Fibroblast of the aortic adventitia (primary cell): ENCODE measurements around the gene B3GLCT. TPM values are rescaled to one million over a fixed set of nuclear protein-coding genes. Genes with fewer than 3 reads are reported as not detected.
"Not testable (repeated sequence)": the region's sequence is repeated elsewhere in the genome, so short reads cannot be mapped to it uniquely, and the experiment has no call there.

ENCODE experiments used
- DNase-seq: peaks from one replicate; pipeline ENCODE4 v3.0.0-alpha.2; 2010; ENCODE audit warnings: low read depth
- H3K4me3 ChIP-seq: 2 replicates; pipeline ENCODE4 v1.5.1; 2011; ENCODE audit warnings: low read depth, mild to moderate bottlenecking, control low read depth, low read length, moderate library complexity
- CTCF ChIP-seq: IDR thresholded peaks from 2 replicates; pipeline ENCODE4 v1.5.1; 2011; ENCODE audit warnings: mild to moderate bottlenecking, low read length, control low read depth, inconsistent platforms; ENCODE audit not compliant: insufficient read depth
- total RNA-seq: library from RNA; depleted of rRNA; stranded (reverse); fragments of >200 nt; gene quantifications from 2 replicates; pipeline ENCODE4 v1.2.3, GENCODE V29; 2012; ENCODE audit warnings: low replicate concordance

Gene B3GLCT
- total RNA-seq, 1 donor, result 11.6 TPM

DNA sequence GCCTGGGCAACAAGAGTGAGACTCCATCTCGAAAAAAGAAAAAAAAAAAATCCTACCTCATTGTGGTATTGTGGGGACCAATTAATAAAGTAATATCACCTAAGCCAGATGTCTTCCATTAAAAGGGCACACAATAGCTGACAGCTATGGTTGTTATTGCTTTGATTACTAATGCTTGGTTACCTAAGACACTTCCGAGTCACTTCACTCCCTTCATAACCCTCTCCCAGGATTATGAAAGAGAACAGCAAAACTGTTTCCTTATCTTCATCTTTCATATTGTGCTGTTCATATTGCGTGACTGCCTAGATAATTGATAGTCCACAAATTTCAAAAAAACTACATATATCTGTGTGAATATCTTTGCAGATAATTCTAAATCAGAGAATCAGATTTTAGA is 27.8 kb upstream of the B3GLCT start:
- TF ChIP-seq CTCF, result no peak
- peak; percentile 68 for DNase-seq
- no peak overlapping the region for H3K4me3 ChIP-seq

DNA sequence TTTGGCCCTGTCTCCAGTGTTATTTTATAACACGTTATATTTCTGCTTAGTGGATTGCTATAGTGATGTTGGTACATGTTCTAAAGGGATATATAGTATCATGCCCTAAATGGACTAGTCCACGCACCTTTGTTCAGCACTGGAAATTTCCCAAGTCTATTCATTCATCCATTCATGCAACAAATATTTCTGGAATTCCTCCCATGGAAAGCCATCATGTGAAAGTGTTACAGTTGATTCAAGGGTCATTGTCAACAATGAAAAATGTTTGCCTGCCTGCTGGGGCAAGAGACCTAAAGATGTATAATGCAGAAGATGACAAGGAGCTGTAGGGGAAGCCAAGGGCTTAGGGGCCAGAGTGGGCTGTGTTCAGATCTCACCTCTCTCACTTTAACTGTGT is 27.2 kb upstream of the B3GLCT start:
- DNase-seq, result peak; percentile 91
- no peak for TF ChIP-seq CTCF
- no peak overlapping the region for H3K4me3 ChIP-seq

DNA sequence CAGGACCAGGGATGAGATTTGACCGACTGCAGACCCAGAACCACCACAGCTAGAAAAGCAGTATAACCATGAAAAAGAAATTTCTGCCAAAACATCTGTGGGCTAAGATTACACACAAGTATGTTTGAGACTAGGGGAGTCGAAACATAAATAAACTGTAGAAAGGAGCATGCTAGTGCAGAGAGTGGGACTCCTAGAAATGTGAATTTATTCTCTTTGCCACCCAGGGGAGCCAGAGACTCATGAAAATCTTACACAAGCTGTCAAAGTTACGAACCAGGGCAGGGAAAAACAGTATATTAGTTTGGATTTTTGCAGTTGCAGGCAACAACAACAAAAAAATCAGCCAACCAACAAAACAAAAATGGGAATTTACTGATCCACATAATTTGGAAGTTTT is 25.8 kb upstream of the B3GLCT start:
- no peak for TF ChIP-seq CTCF
- peak; percentile 51 for DNase-seq
- H3K4me3 ChIP-seq, result no peak overlapping the region

DNA sequence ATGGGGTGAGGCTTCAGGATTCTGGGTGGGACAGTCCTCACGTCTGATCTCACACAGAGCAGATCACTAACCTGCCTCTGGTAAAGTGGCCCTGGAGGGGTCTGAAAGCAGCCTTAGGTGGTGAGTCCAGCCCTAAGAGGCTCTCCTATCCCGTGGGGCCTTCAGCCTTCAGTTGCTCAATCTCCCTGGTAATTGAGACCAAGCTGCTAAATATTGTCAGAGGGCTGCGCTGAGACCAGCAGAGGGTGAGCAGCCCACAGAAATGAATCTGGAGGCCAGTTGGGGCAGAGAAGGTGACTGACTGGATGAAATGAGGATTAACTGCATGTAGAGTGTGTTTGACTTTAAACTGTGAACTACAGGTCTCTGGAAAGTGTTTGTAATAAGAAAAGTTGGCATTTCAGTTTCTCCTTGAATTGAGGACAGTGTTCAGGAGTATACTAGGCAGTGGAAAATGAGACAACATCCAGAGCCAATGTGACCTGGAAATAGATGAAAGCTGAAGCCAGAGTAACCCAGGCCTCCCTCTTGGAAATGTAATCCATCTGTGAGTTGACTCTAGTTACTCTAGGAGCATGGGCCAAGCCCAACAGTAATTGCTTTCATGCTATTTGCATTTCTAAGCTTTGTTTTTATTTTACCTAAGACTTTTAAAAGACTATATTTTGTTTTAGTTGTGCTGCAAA is 23.8 kb upstream of the B3GLCT start:
- no peak for TF ChIP-seq CTCF
- DNase-seq, result no peak

DNA sequence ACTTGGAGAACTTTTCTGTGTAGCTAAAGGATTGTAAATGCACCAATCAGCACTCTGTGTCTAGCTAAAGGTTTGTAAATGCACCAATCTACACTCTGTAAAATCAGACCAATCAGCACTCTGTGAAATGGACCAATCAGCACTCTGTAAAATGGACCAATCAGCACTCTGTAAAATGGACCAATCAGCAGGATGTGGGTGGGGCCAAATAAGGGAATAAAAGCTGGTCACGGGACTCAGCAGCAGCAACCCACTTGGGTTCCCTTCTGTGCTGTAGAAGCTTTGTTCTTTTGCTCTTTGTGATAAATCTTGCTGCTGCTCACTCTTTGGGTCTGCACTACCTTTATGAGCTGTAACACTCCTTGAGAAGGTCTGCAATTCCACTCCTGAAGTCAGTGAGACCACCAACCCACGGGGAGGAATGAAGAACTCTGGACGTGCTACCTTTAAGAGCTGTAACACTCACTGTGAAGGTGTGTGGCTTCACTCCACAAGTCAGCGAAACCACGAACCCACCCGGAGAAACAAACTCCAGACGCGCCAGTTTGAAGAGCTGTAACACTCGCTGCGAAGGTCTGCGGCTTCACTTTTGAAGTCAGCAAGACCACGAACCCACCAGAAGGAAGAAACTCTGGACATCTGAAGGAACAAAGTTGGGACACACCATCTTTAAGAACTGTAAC is 21.8 kb upstream of the B3GLCT start:
- DNase-seq, H3K4me3 ChIP-seq: not testable (repeated sequence)

More for the DNA sequence above, 23.8 kb upstream of the B3GLCT start:
- H3K4me3 ChIP-seq, result no peak overlapping the region

DNA sequence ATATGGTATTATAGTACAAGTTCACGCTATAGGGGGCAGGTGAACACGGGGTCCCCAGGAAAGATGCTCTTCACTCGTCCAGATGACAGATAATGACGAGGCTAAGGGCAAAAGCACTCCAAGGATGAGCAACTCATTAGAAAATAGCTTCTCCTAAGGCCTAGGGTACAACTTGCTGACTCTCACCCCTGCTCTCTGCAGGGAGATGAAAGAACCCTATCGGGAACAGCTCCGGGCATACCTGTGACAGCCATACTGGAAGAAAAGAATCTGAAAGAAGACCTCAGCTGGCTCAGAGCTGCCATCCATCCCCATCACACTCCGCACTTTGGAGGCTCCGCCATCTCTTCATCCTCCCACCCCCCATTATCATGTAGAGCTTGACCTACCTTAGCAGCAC is 20.5 kb upstream of the B3GLCT start:
- TF ChIP-seq CTCF, result no peak
- no peak for DNase-seq
- no peak overlapping the region for H3K4me3 ChIP-seq

DNA sequence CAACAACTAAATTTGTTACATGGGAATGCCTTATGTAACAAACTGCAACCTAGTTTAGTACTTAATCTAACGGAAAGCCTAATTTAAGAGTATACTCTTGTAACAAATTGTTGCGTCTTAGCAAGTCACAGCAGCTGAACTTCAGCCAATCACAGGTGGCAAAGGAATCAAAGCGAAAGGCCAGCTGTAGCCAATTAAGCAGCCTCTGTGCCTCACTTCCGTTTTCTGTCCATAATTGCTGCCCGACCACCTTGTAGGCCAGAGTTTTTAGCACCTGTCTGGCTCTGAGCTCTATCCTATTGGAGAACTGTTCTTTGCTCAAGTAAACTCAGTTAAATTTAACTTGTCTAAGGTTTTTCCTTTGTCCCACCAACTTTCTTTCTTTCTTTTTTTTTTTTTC is 20.0 kb upstream of the B3GLCT start:
- no peak overlapping the region for H3K4me3 ChIP-seq
- no peak for DNase-seq
- no peak for TF ChIP-seq CTCF
